Vagina (tissue), 2 donors: ENCODE measurements around the gene GLT6D1.

Experiments used
- CTCF ChIP-seq, 3 experiments: fragments of 450-650 bp in 2 of 3; fragments of 200-600 bp in 1 of 3; sonication (generic) in 1 of 3; IDR thresholded peaks; one replicate each; pipeline ENCODE4 v1.5.1; 2017 to 2019; ENCODE audit warnings: antibody characterized with exemption in 3 of 3, mild to moderate bottlenecking in 2 of 3, moderate library complexity in 2 of 3
- POLR2AphosphoS5 ChIP-seq, 2 donors: sonication (generic); formaldehyde crosslinking; IDR thresholded peaks; one replicate each; pipeline ENCODE4 v1.9.0; 2017; ENCODE audit warnings: antibody characterized with exemption in 2 of 2, mild to moderate bottlenecking in 2 of 2, low read depth in 1 of 2; ENCODE audit not compliant: insufficient read depth in 1 of 2

- TF ChIP-seq CTCF (IDR thresholded peaks at IDR 0.05) (no peak), POLR2AphosphoS5 (IDR thresholded peaks at IDR 0.05; ENCODE audit: insufficient read depth in 1 of 2, low read depth in 1 of 2) (no peak)
Measured at GRCh38 chr9:135575995-135576631, 63.2 kb downstream of the GLT6D1 start.
